HepG2 (cell line): ENCODE results near the gene MYO1E. TPM values are rescaled to one million over a fixed set of nuclear protein-coding genes. Genes with fewer than 3 reads are reported as not detected.

Source experiments
- BHLHE40 ChIP-seq: IDR thresholded peaks from 2 replicates; pipeline ENCODE4 v1.6.1; 2011; ENCODE audit warnings: low read length, improper control_type of control experiment
- DMAP1 ChIP-seq: IDR thresholded peaks from 2 replicates; pipeline ENCODE4 v1.6.1; 2016
- HOXA3 ChIP-seq: sonication (generic); formaldehyde crosslinking; IDR thresholded peaks from 2 replicates; pipeline ENCODE4 v1.5.0; 2020; ENCODE audit warnings: missing genetic modification reagents
- IRF2 ChIP-seq: IDR thresholded peaks from 2 replicates; pipeline ENCODE4 v1.6.1; 2018; ENCODE audit warnings: missing genetic modification reagents, missing compliant biosample characterization
- KIAA2018 ChIP-seq: sonication (generic); formaldehyde crosslinking; IDR thresholded peaks from 2 replicates; pipeline ENCODE4 v1.5.0; 2020; ENCODE audit warnings: mild to moderate bottlenecking, missing genetic modification reagents, borderline replicate concordance
- MAFK ChIP-seq, 2 experiments: IDR thresholded peaks in 1 of 2; conservative IDR thresholded peaks in 1 of 2; 2 replicates each; pipeline ENCODE4 v1.6.1; 2011; ENCODE audit warnings: improper control_type of control experiment in 2 of 2, low read length in 2 of 2
- NKX3-1 ChIP-seq: sonication (generic); formaldehyde crosslinking; IDR thresholded peaks from 2 replicates; pipeline ENCODE4 v1.5.0; 2020; ENCODE audit warnings: missing genetic modification reagents
- SMAD3 ChIP-seq: sonication (generic); formaldehyde crosslinking; IDR thresholded peaks from 2 replicates; pipeline ENCODE4 v1.4.0; 2020; ENCODE audit warnings: missing genetic modification reagents
- SMC3 ChIP-seq: IDR thresholded peaks from 2 replicates; pipeline ENCODE4 v1.6.1; 2011; ENCODE audit warnings: low read length, improper control_type of control experiment
- SOX6 ChIP-seq, 2 experiments: fragments of 450-650 bp in 1 of 2; sonication (generic) in 1 of 2; formaldehyde crosslinking in 1 of 2; IDR thresholded peaks; 2 replicates each; pipeline versions ENCODE4 v1.4.0 to v1.6.1; 2017 to 2020; ENCODE audit warnings: antibody characterized with exemption in 1 of 2, mild to moderate bottlenecking in 1 of 2, missing genetic modification reagents in 1 of 2
- ZBTB33 ChIP-seq: sonication (generic); formaldehyde crosslinking; IDR thresholded peaks from 2 replicates; pipeline ENCODE4 v1.4.0; 2020; ENCODE audit warnings: missing genetic modification reagents
- ZBTB43 ChIP-seq: sonication (generic); formaldehyde crosslinking; conservative IDR thresholded peaks from 2 replicates; pipeline ENCODE4 v1.4.0; 2020; ENCODE audit warnings: missing genetic modification reagents
- ZBTB7B ChIP-seq: sonication (generic); formaldehyde crosslinking; IDR thresholded peaks from 2 replicates; pipeline ENCODE4 v1.4.0; 2020; ENCODE audit warnings: missing genetic modification reagents
- ZFX ChIP-seq: sonication (generic); formaldehyde crosslinking; IDR thresholded peaks from 2 replicates; pipeline ENCODE4 v1.4.0; 2020; ENCODE audit warnings: mild to moderate bottlenecking, low read depth, missing genetic modification reagents, moderate library complexity
- ZNF10 ChIP-seq: sonication (generic); formaldehyde crosslinking; IDR thresholded peaks from 2 replicates; pipeline ENCODE4 v1.4.0; 2020; ENCODE audit warnings: mild to moderate bottlenecking, low read depth, missing genetic modification reagents, borderline replicate concordance
- ZNF253 ChIP-seq: sonication (generic); formaldehyde crosslinking; IDR thresholded peaks from 2 replicates; pipeline ENCODE4 v1.8.0; 2022; ENCODE audit warnings: mild to moderate bottlenecking, missing genetic modification reagents, borderline replicate concordance
- ZNF430 ChIP-seq: sonication (generic); formaldehyde crosslinking; IDR thresholded peaks from 2 replicates; pipeline ENCODE4 v1.9.0; 2021; ENCODE audit warnings: mild to moderate bottlenecking, missing genetic modification reagents
- ZNF451 ChIP-seq: sonication (generic); formaldehyde crosslinking; IDR thresholded peaks from 2 replicates; pipeline ENCODE4 v1.5.0; 2020; ENCODE audit warnings: mild to moderate bottlenecking, missing genetic modification reagents
- ZNF619 ChIP-seq: sonication (generic); formaldehyde crosslinking; IDR thresholded peaks from 2 replicates; pipeline ENCODE4 v1.4.0; 2020; ENCODE audit warnings: mild to moderate bottlenecking, missing genetic modification reagents
- ZNF772 ChIP-seq: sonication (generic); formaldehyde crosslinking; IDR thresholded peaks from 2 replicates; pipeline ENCODE4 v1.5.0; 2020; ENCODE audit warnings: mild to moderate bottlenecking, missing genetic modification reagents
- ZNF790 ChIP-seq: sonication (generic); formaldehyde crosslinking; IDR thresholded peaks from 2 replicates; pipeline ENCODE4 v1.8.0; 2022; ENCODE audit warnings: missing genetic modification reagents, mild to moderate bottlenecking, borderline replicate concordance
- polyA plus RNA-seq, 8 experiments: library from polyadenylated mRNA; depleted of rRNA in 3 of 8; stranded (reverse) in 7 of 8; unstranded in 1 of 8; fragments of >200 nt; fragmentation: Illumina TruSeq in 4 of 8; extraction: Trizol in 4 of 8; gene quantifications; 2 replicates each; pipeline versions ENCODE4 v1.2.1 to v1.2.3, GENCODE V29; 2011 to 2016; ENCODE audit warnings: low read depth in 4 of 8, missing spikeins in 1 of 8, mixed read lengths in 1 of 8; ENCODE audit not compliant: insufficient read depth in 1 of 8
- total RNA-seq, 5 experiments: library from RNA; depleted of rRNA; stranded (reverse); fragments of >200 nt; fragmentation: Illumina TruSeq; extraction: Trizol; gene quantifications; 2 replicates each; pipeline ENCODE4 v1.2.3, GENCODE V29; 2016; ENCODE audit warnings: low read depth in 1 of 5

The MYO1E gene
- total and polyA plus RNA-seq, 2 of the 13 experiments (the other 11 are each of a cell fraction or from before 2014, with no cell fraction given) = 15.7 to 25.1 TPM

- peak; percentile 38; the same call in 1 of the 2 replicates for TF ChIP-seq HOXA3 (CRISPR knock-in tag)
- TF ChIP-seq ZFX (CRISPR knock-in tag) = no peak
- TF ChIP-seq ZNF430 = no peak
- TF ChIP-seq ZBTB33 = no peak
- TF ChIP-seq ZBTB43 (CRISPR knock-in tag) = no peak
- TF ChIP-seq SMAD3 (CRISPR knock-in tag) = no peak
- no peak for TF ChIP-seq MAFK (conservative IDR thresholded peaks at IDR 0.05 in 1 of 2, IDR thresholded peaks at IDR 0.05 in 1 of 2; ENCODE audit: low read length in 2 of 2)
- TF ChIP-seq SMC3 = no peak
- no peak for TF ChIP-seq ZNF619 (CRISPR knock-in tag)
- no peak for TF ChIP-seq KIAA2018 (CRISPR knock-in tag)
- TF ChIP-seq ZNF10 = no peak
- TF ChIP-seq ZNF451 = no peak
- no peak for TF ChIP-seq DMAP1
- no peak for TF ChIP-seq IRF2 (CRISPR knock-in tag)
- TF ChIP-seq ZNF790 = no peak
- TF ChIP-seq NKX3-1 (CRISPR knock-in tag) = no peak
- no peak for TF ChIP-seq ZNF772 (CRISPR knock-in tag)
- TF ChIP-seq ZBTB7B (CRISPR knock-in tag) = no peak
- TF ChIP-seq ZNF253 (CRISPR knock-in tag) = no peak
- no peak for TF ChIP-seq BHLHE40
- no peak for TF ChIP-seq SOX6 (IDR thresholded peaks at IDR 0.05)
- peak; percentile 47; the same call in 1 of the 2 replicates for TF ChIP-seq SOX6 (CRISPR knock-in tag; IDR thresholded peaks at IDR 0.05)
These were observed 33.4 kb downstream of the MYO1E start (continued) for GRCh38 chr15:59339252-59339672.
